HG02642 (cell line): ENCODE measurements around the gene TTC7B.

Source experiments
- ATAC-seq: cut with Tn5 transposase; IDR thresholded peaks from one replicate; pipeline ENCODE4 v1.9.1; 2021; ENCODE audit warnings: mild to moderate bottlenecking; ENCODE audit not compliant: unreplicated experiment, poor library complexity

TTC7B gene

GRCh38 chr14:90658541-90658967, 157.7 kb downstream of the TTC7B start:
- no peak for ATAC-seq

- ATAC-seq, result no peak
These were observed 159.3 kb downstream of the TTC7B start for GRCh38 chr14:90656973-90657372.

GRCh38 chr14:90655829-90656228, 160.4 kb downstream of the TTC7B start:
- ATAC-seq, result no peak

- ATAC-seq, result no peak
These were observed 161.4 kb downstream of the TTC7B start for GRCh38 chr14:90654831-90655276.

- no peak for ATAC-seq
These were observed 163.6 kb downstream of the TTC7B start for GRCh38 chr14:90652626-90653025.

GRCh38 chr14:90651976-90652560, 164.2 kb downstream of the TTC7B start:
- no peak for ATAC-seq

GRCh38 chr14:90651271-90651804, 164.9 kb downstream of the TTC7B start:
- no peak for ATAC-seq

GRCh38 chr14:90649557-90650135, 166.6 kb downstream of the TTC7B start:
- ATAC-seq, result no peak

- no peak for ATAC-seq
These were observed 167.1 kb downstream of the TTC7B start for GRCh38 chr14:90649083-90649482.

- no peak for ATAC-seq
These were observed 167.8 kb downstream of the TTC7B start for GRCh38 chr14:90648421-90648820.

GRCh38 chr14:90647473-90648005, 168.7 kb downstream of the TTC7B start:
- ATAC-seq, result no peak

- no peak for ATAC-seq
These were observed 170.3 kb downstream of the TTC7B start for GRCh38 chr14:90645842-90646443.

- ATAC-seq, result no peak
These were observed 171.3 kb downstream of the TTC7B start for GRCh38 chr14:90644882-90645281.

- ATAC-seq, result no peak
These were observed 172.1 kb downstream of the TTC7B start for GRCh38 chr14:90643982-90644670.

GRCh38 chr14:90642244-90642717, 173.9 kb downstream of the TTC7B start:
- ATAC-seq, result no peak

GRCh38 chr14:90641615-90642243, 174.5 kb downstream of the TTC7B start:
- ATAC-seq, result no peak

GRCh38 chr14:90641168-90641567, 175.1 kb downstream of the TTC7B start:
- no peak for ATAC-seq

GRCh38 chr14:90639641-90640040, 176.6 kb downstream of the TTC7B start:
- no peak for ATAC-seq

GRCh38 chr14:90632871-90633270, 183.4 kb downstream of the TTC7B start:
- ATAC-seq, result no peak

GRCh38 chr14:90632451-90632850, 183.8 kb downstream of the TTC7B start:
- no peak for ATAC-seq
